ENCODE results near the gene DHCR24.
"Not testable (repeated sequence)": the region's sequence is repeated elsewhere in the genome, so short reads cannot be mapped to it uniquely, and the experiment has no call there.

The DHCR24 gene

DNA sequence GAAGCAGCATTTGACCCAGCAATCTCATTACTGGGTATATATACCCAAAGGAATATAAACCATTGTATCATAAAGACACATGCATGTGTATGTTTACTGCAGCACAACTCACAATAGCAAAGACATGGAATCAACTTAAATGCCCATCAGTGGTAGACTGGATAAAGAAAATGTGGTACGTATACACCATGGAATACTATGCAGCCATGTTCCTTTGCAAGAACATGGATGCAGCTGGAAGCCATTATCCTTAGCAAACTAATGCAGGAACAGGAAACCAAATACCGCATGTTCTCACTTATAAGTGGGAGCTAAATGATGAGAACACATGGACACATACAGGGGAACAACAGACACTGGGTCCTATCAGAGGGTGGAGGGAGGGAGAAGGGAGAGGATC is 5.4 kb downstream of the DHCR24 start:
- H3K4me1 Mint-ChIP-seq (ENCODE audit: low read depth): peaks cover 56% of the 10 kb centered on the region
- not testable (repeated sequence) for H3K4me3 Mint-ChIP-seq; H3K27me3 Mint-ChIP-seq (ENCODE audit: low read depth); H3K27ac Mint-ChIP-seq; H3K9me3 Mint-ChIP-seq; DNase-seq (ENCODE audit: low spot score)
- peaks cover 66% of the 10 kb centered on the region for H3K36me3 Mint-ChIP-seq (ENCODE audit: low read depth)

DNA sequence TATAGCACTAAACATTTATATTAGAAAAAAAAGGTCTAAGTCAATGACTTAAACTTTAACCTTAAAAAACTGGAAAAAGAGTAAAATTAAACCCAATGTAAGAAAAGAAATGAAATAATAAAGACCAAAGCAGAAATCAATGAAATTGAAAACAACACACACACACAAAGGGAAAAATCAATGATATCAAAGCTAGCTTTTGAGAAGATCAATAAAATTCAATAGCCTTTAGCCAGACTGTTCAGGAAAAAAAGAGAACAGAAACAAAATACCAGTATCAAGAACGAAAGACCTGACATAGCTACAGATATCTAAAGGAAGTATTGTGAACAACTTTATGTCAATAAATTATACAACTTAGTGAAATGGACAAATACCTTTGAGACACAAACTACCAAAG is 7.1 kb downstream of the DHCR24 start:
- Mint-ChIP-seq H3K9me3 (no peaks in the 10 kb centered on the region), H3K36me3 (ENCODE audit: low read depth) (peaks cover 72% of the 10 kb centered on the region), H3K27ac (no peak overlapping the region), H3K27me3 (ENCODE audit: low read depth) (no peaks in the 10 kb centered on the region), H3K4me1 (ENCODE audit: low read depth) (peaks cover 41% of the 10 kb centered on the region), H3K4me3 (no peak overlapping the region)
- DNase-seq (ENCODE audit: low spot score): no peak

DNA sequence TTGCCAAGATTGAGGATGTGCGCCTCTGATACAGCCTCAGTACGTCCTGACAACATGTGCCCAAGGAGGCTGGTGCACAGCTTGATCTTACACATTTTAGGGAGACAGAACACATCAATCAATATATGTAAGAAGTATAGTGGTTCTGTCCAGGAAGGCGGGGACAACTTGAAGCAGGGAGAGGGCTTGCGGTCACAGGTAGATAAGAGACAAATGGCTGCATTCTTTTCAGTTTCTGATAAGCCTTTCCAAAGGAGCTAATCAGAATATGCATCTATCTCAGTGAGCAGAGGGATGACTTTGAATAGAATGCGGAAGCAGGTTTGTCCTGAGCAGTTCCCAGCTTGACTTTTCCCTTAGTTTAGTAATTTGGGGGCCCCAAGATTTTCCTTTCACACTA is 10.2 kb downstream of the DHCR24 start:
- Mint-ChIP-seq H3K4me3 (no peak overlapping the region), H3K36me3 (ENCODE audit: low read depth) (peaks cover 63% of the 10 kb centered on the region), H3K9me3 (no peaks in the 10 kb centered on the region), H3K27ac (no peak overlapping the region), H3K27me3 (ENCODE audit: low read depth) (no peaks in the 10 kb centered on the region), H3K4me1 (ENCODE audit: low read depth) (peaks cover 19% of the 10 kb centered on the region)
- no peak for DNase-seq (ENCODE audit: low spot score)

DNA sequence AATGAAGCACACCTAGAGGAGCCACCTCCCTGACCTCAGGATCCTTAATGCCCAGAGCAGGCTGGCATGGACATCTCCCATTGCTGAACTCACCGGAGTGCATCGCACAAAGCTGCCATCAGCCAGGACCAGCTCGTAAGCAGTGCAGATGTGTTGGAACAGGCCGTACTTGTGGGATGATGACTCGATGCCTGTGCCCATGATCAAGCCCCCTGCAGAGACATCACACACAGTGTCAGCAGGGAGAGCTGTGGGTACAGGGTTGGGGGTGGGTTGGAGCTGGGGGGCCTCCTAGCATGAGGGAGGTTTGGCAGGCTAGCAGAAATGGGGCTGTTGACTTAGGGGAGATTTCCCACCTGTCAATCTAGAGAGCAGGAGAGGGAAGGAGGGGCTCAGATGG is 12.0 kb downstream of the DHCR24 start:
- Mint-ChIP-seq H3K9me3 (no peaks in the 10 kb centered on the region), H3K36me3 (ENCODE audit: low read depth) (peaks cover 58% of the 10 kb centered on the region), H3K27ac (no peak overlapping the region)

DNA sequence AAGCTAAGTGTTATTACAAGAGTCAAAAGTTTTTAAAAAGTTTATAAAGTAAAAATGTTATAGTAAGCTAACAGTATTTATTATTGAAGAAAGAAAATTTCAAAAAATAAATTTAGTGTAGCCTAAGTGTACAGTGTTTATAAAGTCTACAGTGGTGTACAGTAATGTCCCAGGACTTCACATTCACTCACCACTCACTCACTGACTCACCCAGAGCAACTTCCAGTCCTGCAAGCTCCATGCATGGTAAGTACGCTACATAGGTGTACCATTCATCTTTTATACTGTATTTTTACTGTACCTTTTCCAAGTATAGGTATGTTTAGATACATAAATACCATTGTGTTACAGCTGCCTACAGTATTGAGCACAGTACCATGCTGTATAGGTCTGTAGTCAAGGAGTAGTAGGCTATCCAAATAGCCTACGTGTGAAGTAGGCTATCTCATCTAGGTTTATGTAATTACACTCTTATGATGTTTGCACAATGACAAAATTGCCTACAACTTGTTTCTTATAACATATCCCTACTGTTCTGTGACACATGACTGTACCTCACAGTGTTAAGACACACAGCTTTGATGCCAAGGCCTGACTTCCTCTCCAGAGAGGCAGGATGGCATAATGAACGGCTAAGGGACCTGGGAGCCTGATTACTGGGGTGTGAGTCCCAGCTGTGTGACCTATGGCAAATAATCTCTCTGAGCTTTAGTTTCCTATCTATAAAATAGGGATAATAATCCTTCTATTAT is 12.7 kb downstream of the DHCR24 start:
- DNase-seq (ENCODE audit: low spot score): no peak
- H3K27ac Mint-ChIP-seq: no peak overlapping the region
- H3K36me3 Mint-ChIP-seq (ENCODE audit: low read depth): peaks cover 51% of the 10 kb centered on the region
- H3K27me3 Mint-ChIP-seq (ENCODE audit: low read depth): no peaks in the 10 kb centered on the region
- H3K9me3 Mint-ChIP-seq: no peaks in the 10 kb centered on the region
- peaks cover 5% of the 10 kb centered on the region for H3K4me1 Mint-ChIP-seq (ENCODE audit: low read depth)
- H3K4me3 Mint-ChIP-seq: no peak overlapping the region

More for the DNA sequence above, 12.0 kb downstream of the DHCR24 start:
- Mint-ChIP-seq H3K4me1 (ENCODE audit: low read depth) (peaks cover 10% of the 10 kb centered on the region), H3K27me3 (ENCODE audit: low read depth) (no peaks in the 10 kb centered on the region), H3K4me3 (no peak overlapping the region)
- DNase-seq (ENCODE audit: low spot score): no peak

DNA sequence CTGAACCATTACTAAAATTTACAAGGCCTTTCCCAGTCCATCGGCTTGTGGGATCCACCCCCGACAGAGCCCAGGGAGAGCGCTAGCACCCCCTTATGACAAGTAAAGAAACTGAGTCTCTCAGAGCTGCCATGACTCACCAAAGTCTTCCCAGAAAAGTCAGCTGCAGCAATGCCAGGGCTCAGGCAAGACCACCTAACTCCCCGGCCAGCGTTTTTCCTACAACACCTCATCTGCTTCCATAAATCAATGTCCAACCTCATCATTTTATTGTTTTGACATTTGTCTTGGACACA is 15.0 kb downstream of the DHCR24 start:
- H3K36me3 Mint-ChIP-seq (ENCODE audit: low read depth): peaks cover 51% of the 10 kb centered on the region
- H3K27ac Mint-ChIP-seq: no peak overlapping the region
- H3K4me1 Mint-ChIP-seq (ENCODE audit: low read depth): no peaks in the 10 kb centered on the region
- H3K27me3 Mint-ChIP-seq (ENCODE audit: low read depth): no peaks in the 10 kb centered on the region
- no peak overlapping the region for H3K4me3 Mint-ChIP-seq
- H3K9me3 Mint-ChIP-seq: no peaks in the 10 kb centered on the region
- no peak for DNase-seq (ENCODE audit: low spot score)

DNA sequence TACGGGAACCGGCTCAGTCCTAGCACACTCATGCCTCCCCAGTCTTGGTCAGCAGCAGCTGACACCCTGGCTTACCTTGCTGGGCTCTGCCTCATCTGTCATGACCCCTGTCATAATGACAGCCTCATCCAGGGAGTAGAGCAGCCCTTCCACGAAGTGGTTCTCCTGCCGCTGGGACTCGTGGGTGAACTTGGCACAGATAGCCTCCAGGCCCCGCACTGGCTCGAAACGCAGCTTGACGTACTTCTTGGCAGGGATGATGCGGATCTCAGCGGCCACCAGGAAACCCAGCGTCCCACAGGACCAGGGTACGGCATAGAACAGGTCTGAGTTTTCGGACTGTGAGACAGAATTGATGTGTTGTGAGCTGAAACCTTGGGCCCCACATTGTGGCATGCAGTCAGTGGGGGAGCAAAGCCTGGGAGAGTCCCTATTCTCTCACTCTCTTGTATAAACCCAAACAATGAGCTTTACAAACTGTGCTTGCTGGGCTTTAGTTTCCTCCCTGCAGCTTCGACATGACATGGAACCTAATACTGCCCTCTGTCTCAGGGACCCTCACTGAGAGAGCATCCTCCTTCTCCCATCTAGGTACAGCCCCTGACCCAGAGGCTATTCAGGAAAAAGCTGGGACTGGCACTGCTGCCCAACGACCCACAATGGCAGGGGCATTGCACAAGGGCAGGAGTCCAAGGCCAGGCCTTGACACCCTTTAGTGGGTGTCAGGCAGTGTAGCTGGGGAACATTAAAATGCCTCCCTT is 15.5 kb downstream of the DHCR24 start:
- Mint-ChIP-seq H3K4me1 (ENCODE audit: low read depth) (no peaks in the 10 kb centered on the region), H3K9me3 (no peaks in the 10 kb centered on the region), H3K36me3 (ENCODE audit: low read depth) (peaks cover 47% of the 10 kb centered on the region), H3K27ac (no peak overlapping the region), H3K27me3 (ENCODE audit: low read depth) (no peaks in the 10 kb centered on the region), H3K4me3 (no peak overlapping the region)
- no peak for DNase-seq (ENCODE audit: low spot score)

DNA sequence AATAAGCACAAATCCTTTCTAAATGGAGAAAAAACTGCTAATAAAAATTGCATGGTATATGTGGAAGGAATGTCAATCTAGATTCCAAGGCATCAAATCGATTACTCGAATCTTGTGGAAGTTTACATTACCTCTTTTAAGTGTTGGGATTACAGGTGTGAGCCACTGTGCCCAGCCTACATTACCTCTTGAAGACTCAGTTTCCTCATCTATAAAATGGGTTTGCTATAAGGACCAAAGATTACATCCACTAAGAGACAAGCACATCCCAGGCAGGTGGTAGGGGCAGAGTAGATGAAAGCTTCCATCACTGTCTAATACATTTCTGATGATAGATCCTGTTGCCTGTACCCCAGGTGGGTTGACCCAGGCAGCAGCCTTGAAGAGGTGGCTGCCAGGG is 16.1 kb downstream of the DHCR24 start:
- no peaks in the 10 kb centered on the region for H3K27me3 Mint-ChIP-seq (ENCODE audit: low read depth)
- peaks cover 48% of the 10 kb centered on the region for H3K36me3 Mint-ChIP-seq (ENCODE audit: low read depth)
- no peaks in the 10 kb centered on the region for H3K4me1 Mint-ChIP-seq (ENCODE audit: low read depth)
- H3K4me3 Mint-ChIP-seq: no peak overlapping the region
- no peaks in the 10 kb centered on the region for H3K9me3 Mint-ChIP-seq
- no peak overlapping the region for H3K27ac Mint-ChIP-seq
- no peak for DNase-seq (ENCODE audit: low spot score)

DNA sequence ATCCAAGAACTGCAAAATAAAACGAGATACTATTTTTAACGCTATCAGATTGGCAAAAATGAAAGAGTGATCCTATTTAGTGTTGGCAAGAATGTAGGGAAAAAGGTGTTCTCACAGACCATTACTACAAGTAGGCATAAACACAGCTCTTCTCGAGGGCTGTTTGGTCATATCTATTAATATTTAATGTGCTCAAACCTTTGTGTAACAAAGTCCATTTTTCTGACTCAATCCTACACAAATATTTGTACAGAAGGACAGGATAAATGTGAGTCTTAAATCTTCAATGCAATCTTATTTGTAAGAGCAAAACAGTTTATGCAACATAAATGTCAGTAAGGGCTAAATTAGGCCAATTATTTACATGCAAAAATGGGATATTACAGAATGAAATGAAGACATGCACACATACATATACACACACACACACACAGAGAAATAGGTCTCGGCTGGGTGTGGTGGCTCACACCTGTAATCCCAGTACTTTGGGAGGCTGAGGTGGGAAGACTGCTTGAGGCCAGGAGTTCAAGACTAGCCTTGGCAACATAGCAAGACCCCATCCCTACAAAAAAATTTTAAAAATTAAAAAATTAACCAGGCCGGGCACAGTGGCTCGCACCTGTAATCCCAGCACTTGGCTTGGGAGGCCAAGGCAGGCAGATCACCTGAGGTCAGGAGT is 17.7 kb downstream of the DHCR24 start:
- Mint-ChIP-seq H3K4me3 (no peak overlapping the region), H3K9me3 (no peaks in the 10 kb centered on the region), H3K27ac (no peak overlapping the region), H3K4me1 (ENCODE audit: low read depth) (no peaks in the 10 kb centered on the region), H3K27me3 (ENCODE audit: low read depth) (no peaks in the 10 kb centered on the region), H3K36me3 (ENCODE audit: low read depth) (peaks cover 47% of the 10 kb centered on the region)
- DNase-seq (ENCODE audit: low spot score): no peak

DNA sequence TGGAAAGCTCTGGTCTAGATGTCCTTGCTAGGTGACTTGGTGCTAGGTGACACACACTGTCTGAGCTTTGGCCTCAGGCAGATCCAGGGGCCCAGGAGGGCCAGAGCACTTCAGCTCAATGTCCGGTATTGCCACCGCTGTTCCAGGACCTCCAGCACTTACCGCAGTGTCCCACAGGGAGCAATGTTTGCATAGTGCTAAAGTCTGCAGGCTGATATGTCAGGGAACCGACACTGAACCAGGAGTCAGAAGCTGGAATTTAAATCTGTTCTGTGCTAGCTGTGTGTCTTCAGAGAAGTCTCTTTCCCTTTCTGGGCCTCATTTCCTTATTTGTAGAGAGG is 19.3 kb downstream of the DHCR24 start:
- Mint-ChIP-seq H3K27me3 (ENCODE audit: low read depth) (no peaks in the 10 kb centered on the region), H3K36me3 (ENCODE audit: low read depth) (peaks cover 53% of the 10 kb centered on the region), H3K27ac (no peak overlapping the region), H3K4me1 (ENCODE audit: low read depth) (peaks cover 2% of the 10 kb centered on the region), H3K4me3 (no peak overlapping the region), H3K9me3 (no peaks in the 10 kb centered on the region)
- DNase-seq (ENCODE audit: low spot score): no peak

DNA sequence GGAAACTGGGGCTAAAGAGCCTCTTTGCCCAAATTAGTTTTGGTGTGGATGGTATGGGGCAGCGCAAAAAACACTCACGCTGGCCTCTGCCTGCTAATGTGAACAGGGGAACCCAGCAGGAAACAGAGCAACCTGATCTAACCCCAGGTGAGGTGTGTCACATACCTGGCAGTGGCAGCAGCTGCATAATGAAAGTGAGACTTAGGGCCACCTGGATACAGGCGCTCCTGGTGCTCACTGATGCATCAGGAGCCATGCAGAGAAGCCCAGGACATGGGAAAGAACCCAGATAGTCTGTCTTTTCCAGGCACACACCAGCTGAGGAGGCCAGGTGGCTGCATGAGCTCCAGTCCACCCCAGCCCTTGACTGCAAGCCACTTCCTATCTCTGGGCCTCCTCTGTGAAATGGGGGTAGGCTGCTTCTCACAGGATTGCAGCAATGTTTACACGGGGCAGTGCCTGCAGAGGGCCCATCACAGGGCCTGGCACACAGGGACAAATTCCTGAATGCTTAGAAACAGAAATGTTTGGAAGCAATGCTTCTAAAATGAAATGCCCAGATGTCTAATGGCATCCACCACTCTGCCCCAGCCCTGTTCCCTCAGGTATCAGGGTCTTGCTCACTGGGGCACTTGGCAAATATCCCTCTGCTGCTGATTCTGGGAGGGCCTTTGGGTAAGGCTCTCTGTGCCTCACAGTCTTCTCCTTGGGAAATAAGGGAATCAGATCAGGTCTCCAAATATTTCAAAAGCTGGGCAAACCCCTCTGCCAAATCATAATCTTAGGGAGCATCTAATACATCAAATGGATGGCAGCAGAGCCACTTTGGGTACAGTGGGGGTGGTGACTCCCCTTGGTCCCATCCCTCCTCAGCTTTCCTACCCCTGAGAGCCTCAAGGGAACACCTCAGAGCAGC is 19.9 kb downstream of the DHCR24 start:
- H3K9me3 Mint-ChIP-seq: no peaks in the 10 kb centered on the region
- H3K4me3 Mint-ChIP-seq: no peak overlapping the region
- no peak for DNase-seq (ENCODE audit: low spot score)
- H3K27ac Mint-ChIP-seq: no peak overlapping the region
- H3K27me3 Mint-ChIP-seq (ENCODE audit: low read depth): no peaks in the 10 kb centered on the region
- H3K36me3 Mint-ChIP-seq (ENCODE audit: low read depth): peaks cover 52% of the 10 kb centered on the region
- peaks cover 2% of the 10 kb centered on the region for H3K4me1 Mint-ChIP-seq (ENCODE audit: low read depth)

DNA sequence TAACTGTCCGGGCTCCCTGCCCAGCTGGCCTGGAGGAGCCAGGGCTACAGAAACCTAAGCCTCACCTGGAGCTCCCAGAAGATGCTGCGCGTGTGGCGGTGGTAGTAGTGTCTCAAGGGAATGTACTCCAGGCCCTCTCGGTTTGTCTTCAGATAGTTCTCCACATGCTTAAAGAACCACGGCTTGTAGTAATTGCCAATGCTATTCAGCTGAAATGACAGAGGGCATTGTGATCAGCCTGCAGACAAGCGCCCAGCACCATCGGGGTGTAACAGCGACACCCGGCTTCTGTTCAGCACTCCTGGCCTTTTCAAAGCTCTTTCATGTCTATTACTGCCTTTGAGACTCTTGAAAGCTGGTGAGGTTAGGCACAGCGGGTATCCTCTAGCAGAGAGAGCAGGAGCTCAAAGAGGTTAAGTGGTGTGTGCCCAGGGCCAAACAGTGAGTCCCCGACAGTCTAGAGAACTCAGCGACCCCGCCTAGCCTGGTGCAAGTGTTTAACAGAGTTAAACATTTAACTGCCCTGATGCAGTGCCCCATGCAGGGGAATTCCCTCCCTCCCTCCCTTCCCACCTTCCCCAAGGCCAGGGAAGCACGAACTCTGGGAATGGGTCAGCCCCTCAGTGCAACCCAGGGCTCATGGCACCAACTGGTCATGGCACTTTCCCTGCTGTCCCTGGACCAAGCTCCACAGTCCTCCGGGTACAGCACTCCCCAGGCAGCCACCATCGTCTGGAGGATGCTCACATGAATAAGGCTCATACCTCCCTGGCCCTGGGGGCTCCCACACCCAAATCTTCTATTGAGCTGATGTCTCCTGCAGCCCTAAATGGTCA is 21.5 kb downstream of the DHCR24 start:
- no peaks in the 10 kb centered on the region for H3K9me3 Mint-ChIP-seq
- no peak for DNase-seq (ENCODE audit: low spot score)
- no peak overlapping the region for H3K27ac Mint-ChIP-seq
- H3K4me3 Mint-ChIP-seq: no peak overlapping the region
- peaks cover 3% of the 10 kb centered on the region for H3K4me1 Mint-ChIP-seq (ENCODE audit: low read depth)
- peaks cover 54% of the 10 kb centered on the region for H3K36me3 Mint-ChIP-seq (ENCODE audit: low read depth)
- H3K27me3 Mint-ChIP-seq (ENCODE audit: low read depth): no peaks in the 10 kb centered on the region
